GM18868 (cell line): Measurements from ENCODE around the gene LRRN2.
"Not testable (repeated sequence)": the region's sequence is repeated elsewhere in the genome, so short reads cannot be mapped to it uniquely, and the experiment has no call there.

Experiments
- ATAC-seq: cut with Tn5 transposase; IDR thresholded peaks from one replicate; pipeline ENCODE4 v1.9.1; 2021; ENCODE audit warnings: mild to moderate bottlenecking, moderate library complexity; ENCODE audit not compliant: unreplicated experiment

The LRRN2 gene

GRCh38 chr1:204692841-204693356, 7.4 kb upstream of the LRRN2 start:
- no peak for ATAC-seq

GRCh38 chr1:204692325-204692840, 6.8 kb upstream of the LRRN2 start:
- ATAC-seq = no peak

GRCh38 chr1:204691328-204691730, 5.8 kb upstream of the LRRN2 start:
- not testable (repeated sequence) for ATAC-seq

GRCh38 chr1:204688776-204689175, 3.2 kb upstream of the LRRN2 start:
- ATAC-seq = no peak

GRCh38 chr1:204688007-204688406, 2.5 kb upstream of the LRRN2 start:
- ATAC-seq = no peak

GRCh38 chr1:204684571-204685235, 835 bp downstream of the LRRN2 start:
- no peak for ATAC-seq

GRCh38 chr1:204684206-204684570, 1.4 kb downstream of the LRRN2 start:
- no peak for ATAC-seq

- no peak for ATAC-seq
These were observed 2.0 kb downstream of the LRRN2 start for GRCh38 chr1:204683284-204684205.

- ATAC-seq = no peak
These were observed 5.1 kb downstream of the LRRN2 start for GRCh38 chr1:204680461-204680860.

- ATAC-seq = no peak
These were observed 5.5 kb downstream of the LRRN2 start for GRCh38 chr1:204680051-204680450.

GRCh38 chr1:204678721-204679475, 6.6 kb downstream of the LRRN2 start:
- no peak for ATAC-seq

GRCh38 chr1:204677864-204678263, 7.7 kb downstream of the LRRN2 start:
- no peak for ATAC-seq

- no peak for ATAC-seq
These were observed 9.5 kb downstream of the LRRN2 start for GRCh38 chr1:204676043-204676442.

GRCh38 chr1:204673909-204674649, 11.5 kb downstream of the LRRN2 start:
- no peak for ATAC-seq

GRCh38 chr1:204673209-204673608, 12.3 kb downstream of the LRRN2 start:
- no peak for ATAC-seq

GRCh38 chr1:204672482-204673121, 12.9 kb downstream of the LRRN2 start:
- no peak for ATAC-seq

- ATAC-seq = no peak
These were observed 13.5 kb downstream of the LRRN2 start for GRCh38 chr1:204672069-204672468.

- no peak for ATAC-seq
These were observed 15.2 kb downstream of the LRRN2 start for GRCh38 chr1:204670152-204670927.

- ATAC-seq = no peak
These were observed 16.0 kb downstream of the LRRN2 start for GRCh38 chr1:204669579-204669978.
